Suprapubic skin (tissue), 3 donors: ENCODE measurements around the gene ANAPC5.

Experiments
- POLR2AphosphoS5 ChIP-seq, 3 donors: sonication (generic); formaldehyde crosslinking; IDR thresholded peaks; one replicate each; pipeline ENCODE4 v1.6.1; 2017; ENCODE audit warnings: antibody characterized with exemption in 3 of 3
- TF ChIP-seq, protein P1 (sequence below), 2 donors: fragments of 200-600 bp in 1 of 2; fragments of 450-650 bp in 1 of 2; sonication (generic) in 1 of 2; IDR thresholded peaks; one replicate each; pipeline ENCODE4 v1.5.1; 2016 to 2019; ENCODE audit warnings: antibody characterized with exemption in 2 of 2, mild to moderate bottlenecking in 1 of 2, moderate library complexity in 1 of 2

DNA sequence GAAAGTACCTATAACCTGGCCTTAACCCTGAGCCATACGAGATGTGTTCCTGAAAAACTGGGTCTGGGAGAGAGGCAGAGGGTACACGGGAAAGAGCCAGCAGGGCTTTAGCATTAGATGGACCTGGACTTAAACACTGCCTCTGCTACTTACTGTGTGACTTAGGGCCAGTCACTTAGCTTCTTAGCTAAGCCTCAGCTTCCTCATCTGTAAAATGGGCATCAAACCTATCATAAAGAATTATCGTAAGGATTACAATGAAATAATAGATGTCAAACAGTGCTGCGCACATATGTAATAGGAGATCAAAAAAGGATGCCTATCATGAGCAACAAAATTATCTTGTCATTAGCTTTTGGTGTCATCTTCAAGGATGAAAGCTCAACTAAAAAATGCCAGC, 23.6 kb downstream of the ANAPC5 start:
- TF ChIP-seq, protein P1, sequence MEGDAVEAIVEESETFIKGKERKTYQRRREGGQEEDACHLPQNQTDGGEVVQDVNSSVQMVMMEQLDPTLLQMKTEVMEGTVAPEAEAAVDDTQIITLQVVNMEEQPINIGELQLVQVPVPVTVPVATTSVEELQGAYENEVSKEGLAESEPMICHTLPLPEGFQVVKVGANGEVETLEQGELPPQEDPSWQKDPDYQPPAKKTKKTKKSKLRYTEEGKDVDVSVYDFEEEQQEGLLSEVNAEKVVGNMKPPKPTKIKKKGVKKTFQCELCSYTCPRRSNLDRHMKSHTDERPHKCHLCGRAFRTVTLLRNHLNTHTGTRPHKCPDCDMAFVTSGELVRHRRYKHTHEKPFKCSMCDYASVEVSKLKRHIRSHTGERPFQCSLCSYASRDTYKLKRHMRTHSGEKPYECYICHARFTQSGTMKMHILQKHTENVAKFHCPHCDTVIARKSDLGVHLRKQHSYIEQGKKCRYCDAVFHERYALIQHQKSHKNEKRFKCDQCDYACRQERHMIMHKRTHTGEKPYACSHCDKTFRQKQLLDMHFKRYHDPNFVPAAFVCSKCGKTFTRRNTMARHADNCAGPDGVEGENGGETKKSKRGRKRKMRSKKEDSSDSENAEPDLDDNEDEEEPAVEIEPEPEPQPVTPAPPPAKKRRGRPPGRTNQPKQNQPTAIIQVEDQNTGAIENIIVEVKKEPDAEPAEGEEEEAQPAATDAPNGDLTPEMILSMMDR (IDR thresholded peaks at IDR 0.05) = no peak
- no peak for TF ChIP-seq POLR2AphosphoS5 (IDR thresholded peaks at IDR 0.05)
